Measurements from ENCODE around the gene DNAL1. TPM values are rescaled to one million over a fixed set of nuclear protein-coding genes. Genes with fewer than 3 reads are reported as not detected.
A peak's percentile ranks its signal among the peaks of the same experiment; 100 is the strongest.
"Not testable (repeated sequence)": the region's sequence is repeated elsewhere in the genome, so short reads cannot be mapped to it uniquely, and the experiment has no call there.

DNAL1 gene
- total and polyA plus RNA-seq, 2 experiments from 2014 or later: 5.9 to 16.7 TPM

GRCh38 chr14:73640796-73641365, 3.9 kb upstream of the DNAL1 start:
- Histone ChIP-seq H4K20me1 (ENCODE audit: insufficient read depth) (no peaks in the 10 kb centered on the region), H3K79me2 (ENCODE audit: insufficient read depth) (peaks cover 10% of the 10 kb centered on the region), H3K27me3 (replicated peaks; ENCODE audit: insufficient read depth) (no peaks in the 10 kb centered on the region), H3K4me1 (ENCODE audit: insufficient read depth) (peaks cover 15% of the 10 kb centered on the region), H2AFZ (no peak overlapping the region), H3F3A (ENCODE audit: insufficient read depth) (peaks cover 30% of the 10 kb centered on the region), H3K36me3 (ENCODE audit: low read depth) (no peaks in the 10 kb centered on the region), H3K4me3 (no peak overlapping the region), H3K4me2 (ENCODE audit: unreplicated experiment) (no peak overlapping the region), H3K9me3 (ENCODE audit: low read depth) (no peaks in the 10 kb centered on the region), H3K27ac (no peak overlapping the region), H3K9ac (no peak overlapping the region), H3K9me2 (ENCODE audit: insufficient read depth) (no peaks in the 10 kb centered on the region)
- no peak for DNase-seq
- WGBS, 2 experiments (ENCODE audit: low coverage in 1 of 2, low lambda C conversion rate in 2 of 2, missing lambda C conversion rate in 2 of 2): 96 to 98% methylated on average over 5 of the region's 5 CpGs
- in situ Hi-C loops (cut with MboI): no loop called here
- TF ChIP-seq EZH2phosphoT487 (IDR thresholded peaks at IDR 0.05; ENCODE audit: insufficient read depth, low read depth): no peak
- no peak for TF ChIP-seq EZH2 (IDR thresholded peaks at IDR 0.05; ENCODE audit: insufficient read depth, poor library complexity, severe bottlenecking)

GRCh38 chr14:73645248-73645610, 443 bp downstream of the DNAL1 start:
- Histone ChIP-seq H3K9me3 (ENCODE audit: low read depth) (no peaks in the 10 kb centered on the region), H3K4me1 (ENCODE audit: insufficient read depth) (peaks cover 1% of the 10 kb centered on the region; the same call in 1 of the 2 replicates), H3F3A (ENCODE audit: insufficient read depth) (peaks cover 15% of the 10 kb centered on the region), H3K4me2 (ENCODE audit: unreplicated experiment) (peak overlapping the region; percentile 83), H4K20me1 (ENCODE audit: insufficient read depth) (no peaks in the 10 kb centered on the region), H3K4me3 (peak overlapping the region; percentile 96), H3K79me2 (ENCODE audit: insufficient read depth) (peaks cover 48% of the 10 kb centered on the region), H3K36me3 (ENCODE audit: low read depth) (no peaks in the 10 kb centered on the region), H3K27ac (peak overlapping the region; percentile 88), H3K9me2 (ENCODE audit: insufficient read depth) (no peaks in the 10 kb centered on the region), H2AFZ (peak overlapping the region; percentile 97), H3K27me3 (replicated peaks; ENCODE audit: insufficient read depth) (no peaks in the 10 kb centered on the region), H3K9ac (peak overlapping the region; percentile 90)
- in situ Hi-C loops (cut with MboI): no loop called here
- 1% methylated on average over 7 of the region's 7 CpGs for WGBS, 2 experiments (ENCODE audit: low coverage in 1 of 2, low lambda C conversion rate in 2 of 2, missing lambda C conversion rate in 2 of 2)
- DNase-seq: peak; percentile 28
- TF ChIP-seq EZH2phosphoT487 (IDR thresholded peaks at IDR 0.05; ENCODE audit: insufficient read depth, low read depth) (no peak), EZH2 (IDR thresholded peaks at IDR 0.05; ENCODE audit: insufficient read depth, poor library complexity, severe bottlenecking) (no peak)

GRCh38 chr14:73651005-73651404, 6.2 kb downstream of the DNAL1 start:
- H3K4me2 ChIP-seq (ENCODE audit: unreplicated experiment): no peak overlapping the region
- no peak overlapping the region for H3K27ac ChIP-seq
- peaks cover 58% of the 10 kb centered on the region for H3K79me2 ChIP-seq (ENCODE audit: insufficient read depth)
- H3K4me3 ChIP-seq: no peak overlapping the region
- no peak for DNase-seq
- no peak overlapping the region for H3K9ac ChIP-seq
- no peaks in the 10 kb centered on the region; the same call in 1 of the 2 replicates for H3K36me3 ChIP-seq (ENCODE audit: low read depth)
- H2AFZ ChIP-seq: no peak overlapping the region
- TF ChIP-seq EZH2phosphoT487 (IDR thresholded peaks at IDR 0.05; ENCODE audit: insufficient read depth, low read depth) (no peak), EZH2 (IDR thresholded peaks at IDR 0.05; ENCODE audit: insufficient read depth, poor library complexity, severe bottlenecking) (no peak)
- no peaks in the 10 kb centered on the region for H3K9me3 ChIP-seq (ENCODE audit: low read depth)
- H3K9me2 ChIP-seq (ENCODE audit: insufficient read depth): no peaks in the 10 kb centered on the region
- in situ Hi-C loops (cut with MboI): no loop called here
- H4K20me1 ChIP-seq (ENCODE audit: insufficient read depth): no peaks in the 10 kb centered on the region
- no peaks in the 10 kb centered on the region for H3K4me1 ChIP-seq (ENCODE audit: insufficient read depth)
- H3K27me3 ChIP-seq (replicated peaks; ENCODE audit: insufficient read depth): no peaks in the 10 kb centered on the region
- no peaks in the 10 kb centered on the region for H3F3A ChIP-seq (ENCODE audit: insufficient read depth)

- Histone ChIP-seq H3K4me2 (ENCODE audit: unreplicated experiment) (no peak overlapping the region), H3K4me3 (no peak overlapping the region), H4K20me1 (ENCODE audit: insufficient read depth) (no peaks in the 10 kb centered on the region), H3K27ac (no peak overlapping the region), H3K4me1 (ENCODE audit: insufficient read depth) (no peaks in the 10 kb centered on the region), H3K27me3 (replicated peaks; ENCODE audit: insufficient read depth) (no peaks in the 10 kb centered on the region), H3K9me3 (ENCODE audit: low read depth) (no peaks in the 10 kb centered on the region), H2AFZ (no peak overlapping the region), H3K36me3 (ENCODE audit: low read depth) (no peaks in the 10 kb centered on the region; the same call in 1 of the 2 replicates), H3K9ac (no peak overlapping the region), H3K9me2 (ENCODE audit: insufficient read depth) (no peaks in the 10 kb centered on the region), H3F3A (ENCODE audit: insufficient read depth) (no peaks in the 10 kb centered on the region), H3K79me2 (ENCODE audit: insufficient read depth) (peaks cover 27% of the 10 kb centered on the region)
- TF ChIP-seq EZH2 (IDR thresholded peaks at IDR 0.05; ENCODE audit: insufficient read depth, poor library complexity, severe bottlenecking) (no peak), EZH2phosphoT487 (IDR thresholded peaks at IDR 0.05; ENCODE audit: insufficient read depth, low read depth) (no peak)
- no peak for DNase-seq
- WGBS, 2 experiments (ENCODE audit: low coverage in 1 of 2, low lambda C conversion rate in 2 of 2, missing lambda C conversion rate in 2 of 2): 90 to 97% methylated on average over 1 of the region's 1 CpG
- in situ Hi-C loops (cut with MboI): no loop called here
Observed at GRCh38 chr14:73655851-73656250, 11.1 kb downstream of the DNAL1 start.

- H4K20me1 ChIP-seq (ENCODE audit: insufficient read depth); H2AFZ ChIP-seq; H3K27ac ChIP-seq; H3K79me2 ChIP-seq (ENCODE audit: insufficient read depth); H3K9me2 ChIP-seq (ENCODE audit: insufficient read depth); H3K4me3 ChIP-seq; H3K36me3 ChIP-seq (ENCODE audit: low read depth); H3K27me3 ChIP-seq (replicated peaks; ENCODE audit: insufficient read depth); H3K9ac ChIP-seq; DNase-seq; H3K9me3 ChIP-seq (ENCODE audit: low read depth); in situ Hi-C loops (cut with MboI); H3K4me2 ChIP-seq (ENCODE audit: unreplicated experiment): not testable (repeated sequence)
- 92% methylated on average over 11 of the region's 11 CpGs for WGBS, 2 experiments (ENCODE audit: low coverage in 1 of 2, low lambda C conversion rate in 2 of 2, missing lambda C conversion rate in 2 of 2)
- Histone ChIP-seq H3K4me1 (ENCODE audit: insufficient read depth) (peaks cover 13% of the 10 kb centered on the region), H3F3A (ENCODE audit: insufficient read depth) (peaks cover 18% of the 10 kb centered on the region)
Observed at GRCh38 chr14:73659202-73659601, 14.4 kb downstream of the DNAL1 start.
